Limb (tissue), 2 donors: Measurements from ENCODE around the gene GALNT6.
"Not testable (repeated sequence)": the region's sequence is repeated elsewhere in the genome, so short reads cannot be mapped to it uniquely, and the experiment has no call there.

Source experiments
- DNase-seq, 2 donors: peaks; one replicate each; pipeline ENCODE4 v3.0.0-alpha.2; 2016; ENCODE audit errors: extremely low spot score in 2 of 2

GALNT6 gene

DNA sequence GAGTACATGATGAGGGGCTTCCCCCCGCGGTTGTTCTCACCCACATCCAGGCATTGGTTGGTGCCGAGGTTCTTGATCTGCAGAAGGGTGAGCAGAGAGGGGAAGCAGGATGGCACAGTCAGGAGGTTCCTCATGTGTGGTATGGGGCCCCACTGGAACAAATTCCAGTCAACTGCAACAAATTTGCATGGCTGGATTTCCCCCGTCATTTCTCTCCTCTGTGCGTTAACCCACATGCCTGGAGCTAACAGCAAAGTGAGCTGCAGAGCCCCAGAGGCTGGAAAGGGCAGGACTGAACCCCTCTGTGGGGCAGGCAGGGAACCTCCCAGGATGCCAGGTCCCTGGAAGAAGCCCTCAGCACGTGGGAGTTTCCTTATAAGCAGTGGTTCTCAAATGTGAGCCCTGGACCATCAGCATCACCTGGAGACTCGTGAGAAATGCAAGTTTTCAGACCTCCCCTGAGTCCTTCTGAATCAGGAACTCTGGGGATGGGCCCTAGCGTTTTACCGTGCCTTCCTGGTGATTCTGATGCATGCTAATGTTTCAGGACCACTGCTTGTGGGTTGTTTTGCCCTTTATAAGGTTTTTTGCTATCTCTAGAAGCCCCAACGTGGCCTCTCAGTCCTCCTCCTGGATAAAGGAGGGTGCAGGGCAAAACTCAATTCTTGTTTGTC is 33.7 kb downstream of the GALNT6 start:
- DNase-seq, result no peak

DNA sequence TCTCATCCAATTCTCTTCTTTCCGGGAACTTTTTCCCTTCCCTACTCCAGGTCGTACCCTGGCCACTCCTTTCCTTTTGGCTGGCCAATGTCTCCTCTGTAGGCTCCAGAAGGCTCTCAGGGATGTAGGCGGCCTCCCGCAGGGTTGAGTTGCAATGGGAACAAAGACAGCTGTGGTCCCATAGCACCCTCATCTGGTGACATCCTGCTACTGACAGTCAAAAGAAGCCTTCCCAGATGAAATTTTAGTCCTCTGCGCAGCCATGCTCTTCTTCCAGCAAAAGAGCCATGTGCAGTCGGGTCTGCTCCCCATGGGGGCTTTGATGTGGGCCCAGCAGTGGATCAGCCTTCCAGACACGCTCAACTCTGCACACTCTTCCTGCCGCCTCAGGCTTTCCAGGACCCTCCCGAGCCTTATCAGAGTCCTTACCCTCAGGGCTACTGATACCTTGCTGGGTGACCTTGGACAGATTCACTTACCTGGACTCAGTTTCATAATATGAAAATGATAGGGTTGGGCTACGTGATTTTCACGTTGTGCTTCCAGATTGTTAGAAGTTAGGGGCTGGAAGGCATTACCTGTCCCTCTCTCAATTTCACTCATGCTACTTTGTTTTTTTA is 39.2 kb downstream of the GALNT6 start:
- peak; percentile 32 to 50 for DNase-seq

DNA sequence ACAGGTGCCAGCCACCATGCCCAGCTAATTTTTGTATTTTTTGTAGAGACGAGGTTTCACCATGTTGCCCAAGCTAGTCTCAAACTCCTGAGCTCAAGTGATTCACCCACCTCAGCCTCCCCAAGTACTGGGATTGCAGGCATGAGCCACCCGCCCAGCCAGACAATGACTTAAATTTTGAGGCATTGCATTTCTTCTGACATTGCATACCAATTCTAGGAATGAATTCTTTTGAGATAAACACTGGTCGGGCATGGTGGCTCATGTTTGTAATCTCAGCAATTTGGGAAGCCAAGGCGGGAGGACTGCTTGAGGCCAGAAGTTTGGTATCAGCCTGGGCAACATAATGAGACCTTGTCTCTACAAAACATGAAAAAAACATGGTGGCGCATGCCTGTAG is 42.2 kb downstream of the GALNT6 start:
- DNase-seq, result no peak

DNA sequence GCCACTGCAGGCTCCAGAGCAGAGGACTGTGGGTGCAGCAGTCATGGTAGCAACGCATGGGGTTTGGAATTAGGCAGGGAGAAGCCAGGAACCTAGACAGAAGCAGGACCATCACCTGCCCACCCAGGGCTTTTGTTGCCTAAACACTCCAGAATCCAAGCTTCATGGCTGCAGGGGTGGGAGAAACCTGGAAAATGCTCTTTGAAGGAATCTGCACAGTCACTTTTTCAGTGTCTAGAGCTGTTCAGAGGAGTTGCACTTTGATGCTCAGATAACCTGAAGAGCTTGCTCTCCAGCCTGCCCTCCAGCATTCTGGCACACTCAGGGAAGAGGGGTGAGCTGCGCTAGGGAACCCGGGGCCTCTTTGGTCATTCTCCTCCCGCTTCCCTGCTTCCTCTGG is 43.1 kb downstream of the GALNT6 start:
- DNase-seq, result no peak

DNA sequence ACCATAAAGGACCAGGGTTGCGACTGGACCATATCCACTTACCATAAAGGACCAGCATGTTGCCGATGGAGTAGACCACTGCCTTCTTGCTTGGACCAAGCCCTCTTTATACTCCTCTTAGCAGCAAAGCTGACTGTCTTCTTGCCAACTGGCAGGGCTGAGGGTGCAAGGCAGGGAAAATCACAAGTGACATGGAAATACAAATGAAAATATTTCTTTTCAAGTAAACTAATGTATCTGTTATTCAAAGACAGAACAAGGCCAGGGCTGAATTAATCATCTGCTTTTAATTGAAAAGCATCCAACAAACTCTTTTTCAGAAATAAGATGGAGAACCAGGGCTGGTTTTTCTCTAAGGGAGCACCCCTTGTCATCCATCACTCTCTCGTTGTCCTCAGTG is 44.6 kb downstream of the GALNT6 start, which contains the start of gene CELA1:
Gene CELA1, minus strand, starts transcription at position 99 of the 400 bp plus-strand sequence. Its CDS starts 41 bp downstream, at position 58.
- DNase-seq, result no peak

DNA sequence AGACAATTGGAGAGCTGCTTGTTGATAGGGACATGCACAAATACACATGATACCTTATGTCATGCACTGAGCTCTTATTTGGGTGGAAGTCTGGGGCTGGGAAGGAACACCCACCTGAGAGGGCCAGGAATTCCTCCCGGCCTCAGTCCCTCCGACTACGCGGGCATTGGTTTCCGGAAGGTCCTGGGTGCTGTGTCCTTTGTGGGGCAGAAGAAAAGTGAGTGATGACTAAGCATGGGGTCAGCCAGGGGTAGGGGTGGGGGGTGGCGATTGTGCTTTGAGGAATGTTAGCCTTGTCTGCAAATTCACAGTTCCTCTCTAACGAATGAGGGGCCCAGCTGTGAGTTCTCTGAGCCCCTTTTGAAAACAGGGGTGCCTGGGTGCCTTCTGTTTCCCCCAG is 45.5 kb downstream of the GALNT6 start:
- no peak for DNase-seq

DNA sequence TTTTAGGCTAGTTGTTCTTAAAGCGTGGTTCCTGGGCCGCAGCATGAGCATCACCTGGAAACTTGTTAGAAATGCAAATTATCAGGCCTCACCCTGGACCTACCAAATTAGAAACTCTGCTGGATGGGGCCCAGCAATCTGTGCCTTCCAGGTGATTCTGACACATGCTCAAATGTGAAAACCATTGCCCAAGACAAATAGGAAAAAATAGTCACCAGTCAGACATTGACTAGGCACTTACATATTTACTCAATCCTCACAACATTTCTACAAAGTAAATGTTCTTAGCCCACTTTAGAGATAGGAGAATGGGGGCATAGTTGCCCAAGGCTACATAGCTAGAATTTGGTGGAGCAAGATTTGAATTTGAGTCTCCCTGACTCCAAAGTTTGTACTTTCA is 48.0 kb downstream of the GALNT6 start:
- DNase-seq, result no peak

DNA sequence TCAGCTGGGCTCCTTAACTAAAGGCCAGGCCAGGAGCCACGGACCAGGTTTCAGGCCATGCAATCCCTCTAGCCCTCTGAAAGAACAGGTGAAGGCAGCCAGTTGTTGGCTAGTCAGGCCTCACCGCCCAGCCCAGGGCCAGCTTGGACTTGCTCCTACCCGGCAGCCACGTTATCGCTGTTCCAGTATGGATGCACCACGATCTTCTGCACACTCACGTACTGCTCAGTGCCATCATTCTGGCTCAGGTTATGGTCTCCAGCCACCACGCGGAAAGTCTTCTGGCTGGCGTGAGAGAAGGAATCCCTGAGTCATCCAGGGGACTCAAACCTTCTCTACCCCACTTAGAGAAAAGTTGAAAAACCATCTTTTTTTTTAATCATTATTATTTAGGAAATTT is 48.8 kb downstream of the GALNT6 start:
- DNase-seq, result no peak

DNA sequence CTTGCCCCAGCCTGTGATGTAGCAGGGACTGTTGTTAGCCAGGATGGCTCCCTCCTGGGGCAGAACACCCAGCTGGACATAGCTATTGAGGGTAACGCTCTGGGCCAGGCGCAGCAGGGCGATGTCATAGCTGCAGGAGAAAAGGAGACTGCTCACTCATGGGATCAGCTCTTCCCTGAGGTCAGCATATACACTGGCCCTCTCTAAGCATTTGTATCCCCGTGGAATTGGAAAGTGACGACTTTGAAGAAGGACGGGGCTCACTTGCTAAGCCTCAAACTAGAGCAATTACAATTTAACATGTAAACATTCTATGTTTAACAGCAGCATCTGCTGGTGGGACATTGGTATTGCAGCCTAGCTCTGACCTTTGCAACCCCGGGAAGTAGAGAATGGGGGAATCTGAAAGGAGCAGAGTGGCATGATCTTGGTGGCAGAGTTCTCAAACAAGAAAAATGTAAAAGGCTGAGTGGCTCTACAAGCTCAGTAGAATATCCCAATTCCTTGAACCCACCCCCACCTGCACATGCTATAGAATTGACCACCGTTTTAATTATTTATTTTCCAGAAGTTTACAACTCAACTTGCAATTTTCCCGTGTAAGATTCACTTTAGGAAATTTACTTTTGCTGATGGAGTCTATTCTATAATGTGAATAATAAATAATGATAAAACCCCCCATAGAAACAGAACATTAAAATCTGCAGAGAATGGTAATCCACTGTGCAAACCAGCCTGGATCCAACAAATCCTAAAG is 49.8 kb downstream of the GALNT6 start:
- DNase-seq, result peak; percentile 66 to 77

DNA sequence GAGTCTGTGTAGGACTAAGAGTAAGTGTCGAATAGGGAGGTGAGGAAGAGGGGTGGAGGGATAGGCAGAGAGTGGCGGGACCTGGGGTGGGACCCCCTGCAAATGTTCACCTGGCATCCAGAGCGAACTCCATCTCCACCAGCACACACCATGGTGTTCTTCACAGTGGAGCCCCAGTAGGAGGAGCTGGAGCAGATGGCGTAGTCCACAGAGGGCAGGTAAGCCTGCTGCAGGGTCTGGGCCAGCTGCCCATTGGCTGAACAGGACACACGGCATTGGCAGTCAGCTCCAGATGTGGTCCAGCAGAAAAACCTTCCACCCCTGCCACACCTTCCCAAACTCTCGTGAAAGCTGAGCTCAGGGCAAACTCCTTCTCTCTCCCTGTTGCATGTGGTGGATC is 51.5 kb downstream of the GALNT6 start:
- no peak for DNase-seq

DNA sequence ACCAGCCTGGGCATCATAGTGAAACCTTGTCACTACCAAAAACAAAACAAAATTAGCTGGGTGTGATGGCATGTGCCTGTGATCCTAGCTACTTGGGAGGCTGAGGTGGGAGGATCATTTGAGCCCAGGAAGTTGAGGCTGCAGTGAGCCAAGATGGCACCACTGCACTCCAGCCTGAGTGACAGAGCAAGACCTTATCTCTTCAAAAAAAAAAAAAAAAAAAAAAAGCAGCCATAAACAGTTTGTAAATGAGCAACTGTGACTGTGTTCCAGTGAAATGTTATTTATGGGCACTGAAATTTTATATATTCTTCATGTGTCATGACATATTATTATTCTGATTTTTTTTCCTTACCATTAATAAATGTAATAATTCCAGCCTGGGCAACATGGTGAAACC is 53.9 kb downstream of the GALNT6 start:
- not testable (repeated sequence) for DNase-seq

DNA sequence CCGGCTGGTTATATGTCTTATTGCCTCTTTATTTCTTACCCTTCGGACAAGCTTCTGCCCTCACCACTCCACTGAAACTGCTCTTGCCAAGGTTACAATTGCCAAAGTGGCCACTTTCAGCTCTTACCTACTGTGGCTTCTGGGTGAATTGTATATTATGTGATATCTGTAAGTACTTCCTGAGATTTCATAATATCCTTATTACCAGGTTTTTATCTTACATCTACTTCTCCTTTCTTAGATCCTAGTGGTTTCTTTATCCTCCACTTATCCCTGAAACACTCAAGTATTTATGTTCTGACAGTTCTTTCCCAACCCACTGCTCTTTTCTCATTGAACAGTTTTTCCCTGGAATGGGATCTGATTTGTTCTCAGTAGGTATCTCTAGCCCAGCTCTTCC is 55.3 kb downstream of the GALNT6 start:
- DNase-seq, result no peak

DNA sequence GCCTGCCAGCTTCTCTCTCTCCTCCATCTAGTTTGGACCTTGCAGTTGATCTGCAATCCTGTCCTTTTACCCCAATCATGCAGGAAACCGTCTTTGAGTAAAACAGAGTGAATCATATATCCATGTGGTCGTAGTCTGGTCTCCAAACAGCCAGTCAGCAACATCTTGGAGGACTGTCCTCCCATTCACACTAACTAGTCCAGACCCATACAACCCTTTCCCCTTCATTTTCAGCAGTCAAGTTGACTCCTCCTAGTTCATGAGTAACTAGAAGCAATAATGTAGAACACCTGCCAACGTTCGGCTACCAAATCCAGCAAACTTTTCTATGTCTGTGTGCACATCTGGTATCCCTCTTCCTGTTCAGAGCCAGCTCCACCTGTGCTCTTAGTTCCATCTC is 56.4 kb downstream of the GALNT6 start:
- DNase-seq, result no peak

DNA sequence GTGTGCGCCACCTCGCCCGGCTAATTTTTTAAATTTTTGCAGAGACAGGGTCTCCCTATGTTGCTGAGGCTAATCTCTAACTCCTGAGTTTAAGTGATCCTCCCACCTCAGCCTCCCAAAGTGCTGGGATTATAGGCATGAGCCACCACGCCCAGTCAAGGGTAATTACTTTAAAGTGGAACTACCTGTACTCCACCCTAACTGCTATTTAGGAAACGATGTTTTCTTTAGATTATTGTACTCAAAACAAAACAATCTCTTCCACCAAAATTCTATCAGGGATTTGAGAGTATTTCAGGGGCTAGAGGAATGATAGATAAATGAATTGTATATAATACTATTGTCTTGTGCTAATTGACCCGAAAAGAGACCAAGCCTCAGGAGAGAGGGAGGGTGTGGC is 57.7 kb downstream of the GALNT6 start:
- DNase-seq, result no peak

DNA sequence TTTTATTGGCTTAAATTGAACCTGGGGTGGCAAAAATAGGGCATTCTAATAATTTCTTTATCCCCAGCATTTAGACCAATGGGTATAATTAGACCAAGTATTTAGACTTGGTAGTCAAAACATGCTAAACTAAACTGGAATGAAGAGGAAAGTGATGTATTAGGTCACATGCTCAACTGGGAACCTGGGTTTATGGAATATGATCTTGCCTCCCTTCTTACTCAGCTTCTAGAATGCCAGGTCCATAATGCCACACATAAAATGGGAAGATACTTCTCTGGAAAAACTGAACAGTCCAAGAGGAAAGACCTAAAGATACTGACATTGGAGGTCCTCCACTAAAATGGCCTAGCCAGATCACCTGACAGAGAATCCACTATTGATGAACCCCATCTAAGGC is 61.0 kb downstream of the GALNT6 start:
- no peak for DNase-seq

DNA sequence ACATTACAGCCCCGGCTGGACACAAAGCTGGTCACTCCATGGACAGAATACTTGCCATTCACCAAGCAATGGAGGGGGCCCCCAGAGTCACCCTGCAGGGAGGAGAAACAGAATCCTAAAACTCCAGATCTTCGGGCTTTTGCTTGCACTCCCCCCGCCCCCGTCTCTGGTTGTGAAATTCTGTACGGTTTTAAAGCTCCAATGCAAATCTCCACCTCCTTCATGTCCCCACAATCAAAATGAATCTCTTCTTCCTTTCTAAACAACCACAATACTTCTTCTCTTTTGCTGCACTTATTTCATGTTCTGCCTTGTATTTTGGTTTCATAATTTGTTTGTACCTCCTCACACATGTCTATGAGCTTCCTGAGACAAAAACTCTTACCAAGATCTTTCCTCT is 61.5 kb downstream of the GALNT6 start:
- DNase-seq, result no peak

DNA sequence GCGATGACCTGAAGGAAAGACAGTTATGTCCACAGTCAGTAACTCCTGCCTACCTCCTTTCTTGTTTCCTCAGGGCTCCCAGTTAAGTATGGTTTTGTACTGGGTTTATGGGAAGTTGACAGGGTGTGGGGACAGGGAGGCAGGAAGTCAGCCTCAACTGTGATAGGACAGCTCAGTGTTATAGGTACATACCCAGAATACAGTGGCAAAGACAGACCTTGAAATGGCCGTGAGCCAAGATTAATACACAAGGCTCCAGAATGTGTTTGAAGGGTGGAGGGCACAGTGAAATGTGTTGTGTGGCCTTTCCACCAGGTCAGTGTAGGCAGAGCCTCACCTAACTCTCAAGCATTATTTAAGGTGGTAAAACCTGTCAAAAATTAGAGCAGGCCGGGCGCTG is 62.6 kb downstream of the GALNT6 start:
- DNase-seq, result no peak

DNA sequence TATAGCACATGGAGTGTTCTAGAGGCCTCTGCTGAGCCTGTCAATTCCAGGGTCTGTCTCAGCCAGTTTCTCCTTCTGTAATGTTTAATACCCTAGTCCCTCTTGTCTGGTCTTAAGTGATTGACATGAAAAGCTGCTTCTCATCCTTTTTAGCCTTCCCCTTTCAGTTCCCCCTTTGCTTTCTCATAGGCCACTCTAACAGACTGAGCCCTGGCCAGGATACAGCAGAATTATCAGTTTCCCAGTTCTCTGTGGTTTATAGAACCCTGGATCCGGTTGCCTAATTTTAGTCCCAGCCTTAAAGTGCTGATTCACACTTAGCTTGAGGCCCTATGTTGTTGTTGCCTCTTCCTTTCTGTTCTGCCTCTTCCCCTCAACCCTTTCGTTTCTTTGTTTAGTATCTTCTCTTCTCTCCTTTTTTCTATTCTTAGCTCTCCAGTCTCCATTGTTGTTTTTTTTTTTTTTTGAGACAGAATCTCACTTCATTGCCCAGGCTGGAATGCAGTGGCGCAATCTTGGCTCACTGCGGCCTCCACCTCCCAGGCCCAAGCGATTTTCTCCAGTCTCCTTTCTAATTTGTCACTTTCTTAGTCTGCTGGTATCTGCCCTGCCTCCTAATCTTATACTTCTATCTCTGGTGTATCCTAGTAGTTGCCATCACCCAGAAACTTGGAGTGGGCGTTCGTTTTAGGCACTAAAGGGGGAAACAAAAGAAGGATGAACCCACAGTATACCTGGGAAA is 64.3 kb downstream of the GALNT6 start:
- no peak for DNase-seq

DNA sequence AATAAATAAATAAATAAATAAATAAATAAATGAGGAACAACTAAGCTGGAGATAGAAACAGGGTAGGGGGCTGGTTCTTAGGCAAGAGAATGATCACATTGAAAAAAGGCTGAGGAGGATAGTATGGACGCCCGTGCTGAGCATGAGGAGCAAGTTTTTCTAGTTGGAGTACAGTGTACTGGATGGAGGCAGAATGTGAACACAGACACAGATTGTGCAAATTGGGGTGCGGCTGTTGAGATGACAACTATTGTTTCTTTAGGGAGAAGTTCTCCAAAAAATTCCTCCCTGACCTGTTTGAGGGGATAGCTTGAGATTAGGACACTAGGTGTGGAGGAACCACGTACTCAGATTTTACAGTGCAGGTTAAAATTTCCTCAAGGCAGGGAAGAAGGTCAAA is 66.3 kb downstream of the GALNT6 start:
- no peak for DNase-seq

DNA sequence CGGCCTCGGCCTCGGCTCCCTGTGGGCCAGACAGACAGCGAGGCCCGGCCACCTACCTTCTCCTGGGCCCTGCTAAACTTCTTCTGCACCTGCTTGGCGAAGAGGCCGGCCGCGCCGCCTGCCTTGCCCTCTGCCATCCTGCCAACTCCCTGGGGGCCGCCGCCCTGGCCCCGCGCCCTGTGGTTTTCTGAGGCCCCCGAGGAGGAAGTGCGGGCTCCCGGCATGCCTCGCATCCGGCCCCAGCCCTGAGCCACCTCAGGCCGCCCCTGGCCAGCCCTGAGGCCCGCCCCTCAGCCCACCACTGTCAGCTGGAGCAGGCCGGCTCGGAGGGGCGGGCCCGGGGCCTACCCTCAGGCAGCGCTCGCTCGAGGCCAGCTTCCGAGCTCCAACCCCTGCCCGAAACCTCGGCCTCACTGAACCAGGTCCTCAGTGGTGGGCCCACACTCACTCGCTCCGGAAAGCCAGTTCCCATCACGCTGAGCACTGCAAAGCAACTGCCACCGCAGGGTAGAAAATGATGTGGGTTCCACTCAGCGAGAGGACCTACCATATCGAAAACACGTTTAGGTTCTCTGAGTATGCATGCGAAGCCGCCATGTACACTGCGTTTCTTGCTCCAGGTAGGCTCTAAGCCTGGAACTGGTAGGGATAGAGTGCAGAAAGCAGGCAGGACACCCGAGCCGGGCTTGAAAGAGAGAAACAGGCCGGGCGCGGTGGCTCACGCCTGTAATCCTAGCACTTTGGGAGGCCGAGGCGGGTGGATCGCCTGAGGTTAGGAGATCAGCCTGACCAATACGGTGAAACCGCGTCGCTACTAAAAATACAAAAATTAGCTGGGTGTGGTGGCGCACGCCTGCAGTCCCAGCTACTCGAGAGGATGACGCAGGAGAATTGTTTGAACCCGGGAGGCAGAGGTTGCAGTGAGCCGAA is 67.0 kb downstream of the GALNT6 start, which contains the start of gene BIN2:
Gene BIN2, minus strand, starts transcription at position 209 of the 930 bp plus-strand sequence. Its CDS starts 72 bp downstream, at position 137.
- no peak for DNase-seq
